Activated CD8-positive, alpha-beta memory T cell treated with anti-CD3 and anti-CD28 coated beads, Interleukin-2, amount 50 U/mL, for 1 hour (primary cell): Measurements from ENCODE around the gene COL27A1.

Source experiments
- DNase-seq: peaks from one replicate; pipeline ENCODE4 v3.0.0-alpha.2; 2020; ENCODE audit errors: extremely low read depth

COL27A1 gene

DNA sequence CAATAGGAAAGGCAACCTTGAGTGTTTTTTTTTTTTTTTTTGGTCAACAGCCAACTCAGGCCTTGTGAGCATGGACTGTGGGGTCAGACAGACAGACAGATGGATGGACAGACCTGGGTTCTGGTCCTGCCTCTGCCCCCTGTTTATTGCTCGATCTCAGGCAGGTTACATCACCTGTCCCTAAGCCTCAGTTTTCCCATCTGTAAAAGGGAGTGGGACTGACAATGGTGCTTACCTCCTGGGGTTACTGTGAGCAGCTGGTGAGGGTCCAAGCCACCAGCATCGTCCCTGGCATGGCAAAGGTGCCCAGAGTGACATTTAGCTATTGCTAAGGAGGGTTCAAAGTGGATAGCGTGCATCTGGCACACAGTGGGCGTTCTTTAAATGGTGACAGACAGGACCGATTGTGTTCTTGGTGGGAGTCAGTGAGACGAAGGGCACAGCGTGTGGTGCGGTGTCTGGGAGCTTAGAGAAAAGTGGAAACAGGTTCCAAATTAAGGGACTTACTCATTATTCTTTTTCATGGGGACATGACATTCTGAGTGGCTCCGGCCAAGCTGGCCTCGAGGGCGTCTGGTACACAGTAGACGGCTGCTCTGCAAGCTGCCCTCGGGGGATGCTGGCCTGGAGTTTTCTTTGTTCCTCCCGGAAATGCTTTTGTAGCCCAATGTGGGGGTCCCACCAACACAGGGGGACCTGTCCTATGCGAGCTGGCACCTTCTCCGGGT, 72.1 kb downstream of the COL27A1 start:
- DNase-seq: no peak

DNA sequence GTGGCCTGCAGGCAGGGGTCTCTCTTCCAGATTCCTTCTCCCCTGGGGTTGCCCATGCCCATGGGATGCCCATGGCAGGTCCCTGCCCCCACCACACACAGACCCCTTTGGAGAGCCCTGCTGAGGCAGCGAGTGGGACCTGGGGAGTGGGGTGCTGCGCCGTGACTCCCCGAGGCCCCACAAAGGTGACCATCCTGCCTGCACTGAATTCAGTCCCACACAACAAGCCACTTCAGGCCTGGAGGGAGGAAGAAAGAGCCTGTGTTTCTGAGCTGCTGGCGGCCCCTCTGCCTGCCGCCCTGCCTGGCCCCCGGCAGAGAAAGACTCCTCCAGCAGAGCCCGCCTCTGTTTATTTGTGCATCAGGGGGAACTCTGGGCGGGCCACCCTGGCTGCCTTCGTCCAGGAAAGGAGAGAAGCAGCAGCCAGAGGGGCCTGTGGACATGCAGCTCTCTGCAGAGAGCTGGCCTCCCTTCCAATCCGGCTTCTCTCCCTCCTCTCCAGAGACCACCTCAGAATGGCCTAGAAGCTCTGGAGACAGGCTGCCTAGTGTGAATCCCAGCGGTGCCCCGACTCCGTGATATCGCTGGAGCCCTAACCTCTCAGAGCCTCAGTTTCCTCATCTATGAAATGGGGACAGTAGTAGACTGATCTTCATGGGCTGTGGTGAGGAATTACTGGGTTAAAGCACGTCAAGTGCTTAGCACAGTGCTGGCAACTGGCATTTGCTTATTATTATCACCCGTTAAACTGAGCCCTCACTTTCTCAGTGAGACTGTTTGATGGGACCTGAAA, 72.9 kb downstream of the COL27A1 start:
- DNase-seq: no peak

GRCh38 chr9:114229295-114229694, 74.0 kb downstream of the COL27A1 start:
- no peak for DNase-seq

GRCh38 chr9:114230068-114230467, 74.7 kb downstream of the COL27A1 start:
- DNase-seq: no peak

DNA sequence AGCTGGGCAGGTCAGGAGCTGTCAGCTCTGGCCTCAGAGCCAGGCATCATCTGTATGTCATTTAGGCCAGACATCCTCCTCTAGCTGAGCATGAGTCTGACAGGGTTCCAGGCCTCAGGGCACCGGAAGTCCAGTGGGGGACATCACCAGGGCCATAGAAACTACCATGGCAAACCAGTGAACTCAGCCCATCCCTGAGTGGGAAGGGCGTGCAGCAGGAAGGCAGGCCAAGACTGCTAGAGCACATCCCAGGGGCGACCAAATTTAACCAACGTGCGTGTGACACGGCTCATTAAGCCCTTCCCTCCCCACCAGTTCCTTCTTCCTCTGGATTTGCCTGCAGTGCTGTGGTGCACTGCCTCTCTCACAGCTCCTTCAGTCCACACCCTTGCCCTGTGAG, 75.9 kb downstream of the COL27A1 start:
- no peak for DNase-seq

DNA sequence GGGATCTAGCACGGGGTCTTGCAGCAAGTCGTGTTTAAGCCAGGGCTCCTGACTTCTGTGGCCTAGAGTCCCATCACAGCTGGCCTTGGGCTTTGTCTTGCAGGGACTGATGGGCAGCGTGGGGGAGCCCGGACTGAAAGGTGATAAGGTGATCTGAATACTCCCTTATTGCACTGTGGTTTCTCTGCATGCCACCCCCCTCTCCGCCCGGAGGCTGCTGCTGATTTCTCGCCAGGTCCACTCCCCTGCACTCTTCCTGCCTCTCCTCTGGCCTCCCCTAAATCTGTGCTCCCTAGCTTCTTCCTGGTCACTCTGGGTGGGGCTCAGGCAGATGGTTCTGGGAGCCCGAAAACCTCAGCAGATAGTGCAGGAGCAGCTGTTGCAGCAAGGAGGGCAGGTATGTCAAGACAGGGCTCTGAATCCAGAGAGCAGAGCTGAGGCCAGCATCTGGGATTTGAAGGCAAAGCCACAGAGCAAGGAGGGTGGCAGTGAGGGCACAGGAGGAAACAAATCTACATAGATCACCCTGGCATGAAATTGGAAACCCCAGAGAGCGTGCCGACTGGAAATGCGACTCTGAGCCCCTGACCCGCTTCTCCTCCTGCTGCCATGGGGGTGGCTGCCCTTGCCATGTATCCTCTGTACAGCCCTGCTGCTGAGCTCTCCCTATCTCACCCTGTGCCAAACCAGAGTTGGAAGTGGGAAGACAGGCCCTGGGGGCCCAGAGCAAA, 76.5 kb downstream of the COL27A1 start:
- DNase-seq: no peak

DNA sequence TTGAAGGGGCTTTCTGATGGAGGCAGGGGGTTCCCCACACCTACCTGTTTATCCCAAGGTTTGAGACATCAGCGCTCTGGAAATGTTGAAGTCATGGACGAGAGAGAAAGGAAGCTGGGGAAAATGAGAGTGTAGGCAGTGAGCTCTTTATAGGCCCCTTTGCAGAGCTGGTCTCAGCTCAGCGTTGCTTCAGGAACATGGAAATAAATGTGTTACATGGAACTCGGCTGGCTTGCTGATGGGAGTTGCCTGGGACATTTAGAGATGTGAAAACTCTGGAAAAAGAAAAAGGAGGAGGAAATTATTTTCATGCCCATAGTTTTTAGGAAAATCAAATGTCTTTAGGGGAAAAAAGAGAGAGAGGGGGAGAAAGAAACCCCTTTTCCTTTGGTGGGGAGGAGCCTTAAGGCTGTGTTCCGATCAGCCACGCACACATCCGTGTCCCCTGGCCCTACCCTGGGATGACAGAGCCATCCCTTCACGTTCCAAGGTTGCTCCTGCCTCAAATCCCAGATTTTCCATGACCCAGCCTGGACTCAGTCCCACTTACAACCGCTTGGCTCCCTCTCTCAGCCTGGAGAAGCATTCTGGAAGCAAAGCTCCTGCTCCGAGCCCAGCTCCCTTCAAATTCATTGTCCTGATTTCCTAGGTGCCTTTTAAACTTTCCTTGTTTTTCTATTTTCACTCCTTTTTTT, 78.3 kb downstream of the COL27A1 start:
- DNase-seq: no peak

DNA sequence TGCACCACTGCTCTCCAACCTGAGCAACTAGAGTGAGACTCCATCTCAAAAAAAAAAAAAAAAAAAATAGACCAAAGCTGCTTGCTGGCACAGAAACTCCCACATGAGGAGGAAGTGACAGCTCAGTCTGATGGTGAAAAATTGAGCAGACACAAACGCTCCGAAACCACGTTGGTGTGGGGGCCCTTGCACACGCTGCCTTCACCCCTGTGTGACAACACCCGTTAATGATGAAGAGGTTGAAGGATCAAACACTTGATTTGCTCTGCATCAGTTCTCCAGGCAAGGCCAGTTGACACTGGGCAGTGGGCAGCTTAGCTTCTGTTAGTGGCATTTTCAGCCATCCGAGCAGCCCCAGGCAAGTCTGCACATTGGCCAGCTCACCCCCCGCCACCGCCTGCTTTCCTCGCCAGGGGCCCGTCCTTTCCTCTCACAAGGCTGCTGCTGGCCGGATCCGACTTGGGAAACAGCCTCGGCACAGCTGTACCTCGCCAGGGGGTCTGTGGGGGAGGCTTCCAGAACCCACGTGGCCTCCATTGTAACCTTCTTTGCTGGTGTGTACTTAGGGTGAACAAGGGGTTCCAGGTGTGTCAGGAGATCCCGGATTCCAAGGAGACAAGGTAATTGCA, 79.8 kb downstream of the COL27A1 start:
- DNase-seq: no peak

DNA sequence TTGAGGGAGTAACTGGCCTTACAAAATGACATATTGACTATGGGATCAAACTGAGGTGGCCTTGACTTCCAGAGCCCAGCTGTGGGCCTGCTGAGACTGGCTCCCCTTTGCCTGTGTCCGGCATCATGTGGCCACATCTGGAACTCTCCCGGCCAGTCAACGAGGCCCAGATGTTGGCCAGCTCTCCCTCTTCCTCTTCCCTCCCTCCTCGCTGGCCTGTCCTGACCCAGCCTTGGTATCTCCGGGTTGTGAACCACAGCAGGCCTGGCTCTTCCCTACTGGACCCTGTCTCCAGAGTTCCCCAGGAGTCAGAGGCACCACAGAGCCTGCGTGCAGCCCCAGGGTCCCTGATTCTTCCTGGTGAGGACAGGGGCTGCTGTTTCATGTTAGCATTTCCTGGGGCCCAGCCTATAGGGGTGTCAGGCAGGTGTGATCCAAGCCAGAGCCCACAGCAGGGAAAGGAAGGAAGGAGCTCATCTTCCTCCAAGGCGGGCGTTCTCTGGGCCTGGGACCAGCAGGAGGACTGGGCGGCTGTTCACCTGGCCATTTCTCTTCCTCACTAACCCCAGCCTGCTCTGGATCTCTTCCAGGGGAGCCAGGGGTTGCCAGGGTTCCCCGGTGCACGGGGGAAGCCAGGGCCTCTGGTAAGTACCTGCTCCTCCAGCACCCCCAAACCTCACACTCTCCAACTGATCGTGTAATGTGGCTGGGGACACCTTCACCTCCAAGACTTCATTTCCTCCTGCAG, 81.2 kb downstream of the COL27A1 start:
- DNase-seq: no peak

- no peak for DNase-seq
Measured at GRCh38 chr9:114237247-114237646, 81.9 kb downstream of the COL27A1 start.

DNA sequence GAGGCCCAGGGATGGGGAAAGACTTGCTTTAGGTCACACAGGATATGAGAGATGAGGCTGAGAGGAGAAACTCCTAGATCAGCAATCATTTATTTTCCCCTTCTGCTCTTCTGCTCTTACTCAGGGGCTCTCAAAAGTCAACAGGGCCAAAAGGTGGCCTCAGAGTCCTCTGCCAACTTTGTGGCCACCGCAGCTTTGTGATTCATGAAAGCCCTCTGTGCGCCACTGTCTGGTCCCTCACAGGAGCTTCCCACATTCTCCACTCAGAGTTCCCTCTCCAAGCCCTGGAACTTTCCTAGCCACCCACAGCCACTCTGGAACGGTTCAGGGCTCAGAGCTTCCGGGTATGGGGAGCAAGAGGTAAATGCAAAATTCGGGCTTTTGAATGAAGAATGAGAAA, 82.4 kb downstream of the COL27A1 start:
- no peak for DNase-seq

DNA sequence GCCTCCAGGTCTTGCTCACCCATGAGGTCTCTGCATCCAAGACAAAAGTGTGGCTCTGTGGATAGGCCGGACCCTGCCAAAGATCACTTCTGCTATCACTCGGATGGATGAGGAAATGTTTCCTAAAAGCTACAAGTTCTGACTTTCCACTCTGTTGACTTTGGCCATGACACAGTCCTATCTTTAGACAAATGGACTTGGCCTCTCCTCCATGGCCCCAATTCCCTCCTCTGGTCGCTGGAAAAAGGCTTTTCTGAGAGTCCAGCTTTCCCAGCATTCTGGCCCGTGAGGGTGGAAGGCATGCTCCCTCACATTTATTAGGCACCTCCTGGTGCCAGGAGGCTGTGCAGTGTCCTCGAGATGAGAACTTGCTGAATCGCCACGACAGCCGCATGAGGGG, 83.1 kb downstream of the COL27A1 start:
- no peak for DNase-seq

DNA sequence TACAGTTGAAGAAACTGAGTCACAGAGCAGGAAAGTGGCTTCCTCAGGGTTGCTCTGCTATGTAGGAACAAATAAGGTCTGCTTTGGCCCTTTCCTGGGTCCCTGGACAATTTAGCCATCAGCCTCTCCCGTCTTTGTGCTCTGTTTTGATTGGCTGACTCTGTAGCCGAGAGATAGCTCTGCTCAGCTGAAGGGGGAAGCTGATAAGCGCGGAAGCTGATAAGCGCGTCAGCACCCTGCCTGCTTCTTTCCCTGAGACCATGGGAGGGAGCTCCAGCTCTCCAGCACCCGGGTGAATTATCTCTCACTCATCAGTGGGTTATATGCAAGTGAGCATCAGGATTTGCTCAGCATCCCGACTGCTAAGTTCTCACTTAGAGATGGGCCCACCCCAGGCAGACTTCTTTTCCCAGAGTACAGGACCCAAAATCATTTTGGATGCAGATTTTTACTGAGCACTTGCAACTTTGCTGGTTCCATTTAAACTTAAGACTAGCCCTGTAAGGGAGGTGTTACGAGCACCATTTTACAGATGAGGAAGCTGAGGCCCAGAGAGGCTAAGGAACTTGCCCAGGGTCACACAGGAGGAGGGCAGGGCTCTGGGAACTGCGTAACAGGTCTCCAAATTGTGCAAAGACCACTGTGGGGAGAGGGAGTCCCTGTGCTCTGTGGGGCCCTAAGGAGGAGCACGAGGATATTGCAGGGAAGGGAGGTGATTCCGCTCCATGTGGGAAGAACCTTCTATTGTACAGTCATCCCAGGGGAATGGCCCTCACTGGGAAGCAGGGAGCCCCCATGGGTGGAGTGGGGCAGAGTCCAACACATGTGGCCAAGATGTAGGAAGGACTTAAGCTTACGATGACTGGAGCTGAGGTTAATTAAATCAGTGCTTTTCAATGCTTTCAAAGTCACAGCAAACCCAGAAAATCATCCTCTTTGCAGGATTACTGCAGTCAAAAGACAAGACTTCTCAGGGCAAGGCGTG, 83.8 kb downstream of the COL27A1 start:
- no peak for DNase-seq

GRCh38 chr9:114240216-114240615, 84.9 kb downstream of the COL27A1 start:
- no peak for DNase-seq

- DNase-seq: no peak
Measured at GRCh38 chr9:114240647-114241558, 85.6 kb downstream of the COL27A1 start.

DNA sequence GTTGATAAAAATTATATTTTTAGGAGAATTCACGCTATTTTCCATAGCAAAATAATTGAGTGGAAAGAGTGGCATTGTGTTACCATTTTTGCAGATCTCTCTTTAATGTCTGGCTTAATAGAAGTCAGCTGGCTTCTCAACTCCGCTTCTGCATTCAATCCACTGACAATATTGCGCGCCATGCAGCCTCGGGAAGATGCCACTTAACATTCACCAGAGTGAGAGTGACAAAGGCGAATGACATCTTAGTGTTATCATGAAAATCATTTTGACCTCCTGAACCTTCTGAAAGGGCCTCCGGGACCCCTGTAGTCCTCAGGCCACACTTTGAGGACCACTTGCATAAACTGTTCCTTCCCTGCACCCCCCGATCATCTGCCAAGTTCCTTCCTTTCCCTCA, 87.5 kb downstream of the COL27A1 start:
- no peak for DNase-seq

- DNase-seq: no peak
Measured at GRCh38 chr9:114243240-114243639, 87.9 kb downstream of the COL27A1 start.

DNA sequence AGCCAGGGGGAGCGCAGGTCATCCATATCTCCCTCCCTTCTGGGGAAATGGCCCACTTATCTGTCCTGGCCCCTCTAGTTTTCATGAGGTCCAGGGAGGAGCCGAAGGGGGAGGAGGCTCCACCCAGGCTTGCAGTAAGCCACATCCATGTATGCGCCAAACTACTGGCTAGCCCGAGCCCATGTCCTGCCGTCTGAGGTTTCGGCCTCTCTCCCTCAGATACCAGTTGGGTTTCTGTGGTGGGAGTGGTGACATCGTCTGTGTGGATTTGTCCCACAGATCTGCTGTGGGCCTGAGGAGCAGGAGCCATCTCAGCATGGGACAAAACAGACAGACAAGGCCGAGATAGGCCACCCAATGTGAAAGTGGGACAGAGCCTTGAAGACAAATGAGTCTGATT, 89.2 kb downstream of the COL27A1 start:
- no peak for DNase-seq

DNA sequence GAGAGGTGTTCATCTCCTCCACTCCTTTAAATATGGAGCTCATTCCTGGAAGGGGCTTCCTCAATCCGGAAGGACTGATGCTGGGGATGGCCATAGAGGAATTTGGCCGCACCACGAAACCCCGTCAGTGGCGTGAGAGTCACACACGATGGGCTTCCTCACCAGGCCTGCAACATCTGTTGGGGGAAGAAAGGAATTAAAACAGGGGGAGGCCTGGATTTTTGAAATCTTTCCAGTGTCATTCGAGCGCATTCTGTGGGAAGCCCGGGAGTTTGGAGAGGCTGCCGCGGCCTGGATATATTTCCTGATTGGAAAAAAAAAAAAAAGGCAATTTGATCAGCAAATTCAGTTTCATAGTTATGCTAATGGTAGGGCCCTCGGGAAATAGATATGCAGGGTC, 91.2 kb downstream of the COL27A1 start:
- no peak for DNase-seq
